Measurements from ENCODE around the gene PRTFDC1. TPM values are rescaled to one million over a fixed set of nuclear protein-coding genes. Genes with fewer than 3 reads are reported as not detected.

The PRTFDC1 gene
- total and polyA plus RNA-seq, 10 donors = 0.85 to 3.8 (median 2.6) TPM

DNA sequence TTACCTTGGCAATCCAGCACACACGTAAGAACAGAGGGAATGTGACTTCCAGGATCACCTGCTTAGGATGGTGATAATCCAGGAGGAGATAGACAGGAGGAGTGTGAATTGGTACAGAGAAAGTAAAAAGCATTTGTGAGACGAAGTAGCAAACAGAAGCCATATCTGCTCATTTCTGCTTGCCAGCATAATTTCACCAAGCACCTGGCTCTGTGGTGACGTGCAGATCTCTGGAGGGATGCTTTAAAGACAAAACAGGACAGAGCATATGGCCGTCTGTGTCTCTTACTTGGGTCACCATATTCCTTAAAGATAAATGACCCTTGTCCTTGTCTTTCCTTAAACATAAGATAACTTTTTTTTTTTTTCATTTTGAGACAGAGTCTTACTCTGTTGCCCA lies 138.6 kb downstream of the PRTFDC1 start:
- no peak overlapping the region for H3K4me3 ChIP-seq
- no peak for DNase-seq
- no peaks in the 10 kb centered on the region for H3K4me1 ChIP-seq
- no peaks in the 10 kb centered on the region for H3K36me3 ChIP-seq
- intact Hi-C loops (cut with DNase I; ENCODE audit: low total_unique reads) = no loop called here
- no peaks in the 10 kb centered on the region for H3K9me3 ChIP-seq
- TF ChIP-seq, protein P1, sequence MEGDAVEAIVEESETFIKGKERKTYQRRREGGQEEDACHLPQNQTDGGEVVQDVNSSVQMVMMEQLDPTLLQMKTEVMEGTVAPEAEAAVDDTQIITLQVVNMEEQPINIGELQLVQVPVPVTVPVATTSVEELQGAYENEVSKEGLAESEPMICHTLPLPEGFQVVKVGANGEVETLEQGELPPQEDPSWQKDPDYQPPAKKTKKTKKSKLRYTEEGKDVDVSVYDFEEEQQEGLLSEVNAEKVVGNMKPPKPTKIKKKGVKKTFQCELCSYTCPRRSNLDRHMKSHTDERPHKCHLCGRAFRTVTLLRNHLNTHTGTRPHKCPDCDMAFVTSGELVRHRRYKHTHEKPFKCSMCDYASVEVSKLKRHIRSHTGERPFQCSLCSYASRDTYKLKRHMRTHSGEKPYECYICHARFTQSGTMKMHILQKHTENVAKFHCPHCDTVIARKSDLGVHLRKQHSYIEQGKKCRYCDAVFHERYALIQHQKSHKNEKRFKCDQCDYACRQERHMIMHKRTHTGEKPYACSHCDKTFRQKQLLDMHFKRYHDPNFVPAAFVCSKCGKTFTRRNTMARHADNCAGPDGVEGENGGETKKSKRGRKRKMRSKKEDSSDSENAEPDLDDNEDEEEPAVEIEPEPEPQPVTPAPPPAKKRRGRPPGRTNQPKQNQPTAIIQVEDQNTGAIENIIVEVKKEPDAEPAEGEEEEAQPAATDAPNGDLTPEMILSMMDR (IDR thresholded peaks at IDR 0.05 in 8 of 11, conservative IDR thresholded peaks at IDR 0.05 in 3 of 11) = no peak
- no peak for TF ChIP-seq POLR2A (IDR thresholded peaks at IDR 0.05)
- no peak for TF ChIP-seq POLR2AphosphoS5 (IDR thresholded peaks at IDR 0.05)
- WGBS, 5 donors = 82 to 90% (median 87%) methylated on average over 4 of the region's 4 CpGs
- no peaks in the 10 kb centered on the region for H3K27me3 ChIP-seq (replicated peaks in 1 of 7)
- no peak overlapping the region for H3K27ac ChIP-seq

DNA sequence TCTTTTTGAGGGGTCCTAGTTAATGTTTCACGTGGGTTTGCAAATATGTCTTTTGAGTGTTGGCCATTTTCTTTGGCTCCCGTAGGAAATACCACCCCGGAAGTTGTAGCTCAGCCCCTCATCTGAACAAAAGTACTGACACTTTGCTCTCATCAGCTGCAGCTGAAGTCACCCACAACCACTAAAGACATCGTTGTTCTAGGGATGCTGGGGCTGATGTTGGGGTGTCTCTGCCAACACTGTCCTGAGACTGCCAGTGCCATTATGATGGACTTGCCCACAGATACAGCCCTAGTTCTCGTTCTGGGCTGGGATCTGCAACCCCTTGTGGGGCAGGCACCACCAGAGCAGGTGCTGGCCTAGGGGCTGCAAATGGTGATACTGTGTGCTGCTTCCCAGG lies 146.1 kb downstream of the PRTFDC1 start:
- no peak overlapping the region for H3K4me3 ChIP-seq
- no peaks in the 10 kb centered on the region for H3K4me1 ChIP-seq
- no peaks in the 10 kb centered on the region for H3K27me3 ChIP-seq (replicated peaks in 1 of 7)
- H3K36me3 ChIP-seq = no peaks in the 10 kb centered on the region
- intact Hi-C loops (cut with DNase I; ENCODE audit: low total_unique reads) = no loop called here
- no peaks in the 10 kb centered on the region for H3K9me3 ChIP-seq
- TF ChIP-seq, protein P1 (IDR thresholded peaks at IDR 0.05 in 8 of 11, conservative IDR thresholded peaks at IDR 0.05 in 3 of 11) = no peak
- TF ChIP-seq POLR2A (IDR thresholded peaks at IDR 0.05) = no peak
- TF ChIP-seq POLR2AphosphoS5 (IDR thresholded peaks at IDR 0.05) = no peak
- 86 to 92% (median 89%) methylated on average over 5 of the region's 5 CpGs for WGBS, 5 donors
- H3K27ac ChIP-seq = no peak overlapping the region
- DNase-seq = no peak

DNA sequence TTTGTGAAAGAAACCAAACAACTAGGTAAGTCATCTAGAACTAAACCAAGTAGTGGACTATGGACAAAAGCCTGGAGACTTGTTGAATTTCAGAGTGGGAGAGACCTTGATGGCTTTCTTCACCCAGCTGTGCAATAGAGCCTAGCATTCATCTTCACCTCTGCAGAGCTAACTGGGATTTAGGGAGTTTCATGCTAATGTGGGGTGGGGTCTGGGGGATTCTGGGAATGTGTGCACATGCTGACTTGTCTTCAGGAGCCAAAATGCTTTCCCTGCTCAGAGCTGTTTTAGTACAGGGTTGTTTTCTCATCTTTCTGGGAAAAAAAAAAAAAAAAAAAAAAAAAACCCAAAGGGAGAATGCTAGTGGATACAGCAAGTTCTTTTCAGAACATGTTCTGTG lies 147.4 kb downstream of the PRTFDC1 start:
- Histone ChIP-seq H3K27me3 (replicated peaks in 1 of 7) (no peaks in the 10 kb centered on the region), H3K36me3 (no peaks in the 10 kb centered on the region), H3K9me3 (no peaks in the 10 kb centered on the region), H3K27ac (no peak overlapping the region), H3K4me1 (no peaks in the 10 kb centered on the region), H3K4me3 (no peak overlapping the region)
- intact Hi-C loops (cut with DNase I; ENCODE audit: low total_unique reads) = no loop called here
- no peak for DNase-seq
- TF ChIP-seq, protein P1 (IDR thresholded peaks at IDR 0.05 in 8 of 11, conservative IDR thresholded peaks at IDR 0.05 in 3 of 11) = no peak
- TF ChIP-seq POLR2A (IDR thresholded peaks at IDR 0.05) = no peak
- no peak for TF ChIP-seq POLR2AphosphoS5 (IDR thresholded peaks at IDR 0.05)

DNA sequence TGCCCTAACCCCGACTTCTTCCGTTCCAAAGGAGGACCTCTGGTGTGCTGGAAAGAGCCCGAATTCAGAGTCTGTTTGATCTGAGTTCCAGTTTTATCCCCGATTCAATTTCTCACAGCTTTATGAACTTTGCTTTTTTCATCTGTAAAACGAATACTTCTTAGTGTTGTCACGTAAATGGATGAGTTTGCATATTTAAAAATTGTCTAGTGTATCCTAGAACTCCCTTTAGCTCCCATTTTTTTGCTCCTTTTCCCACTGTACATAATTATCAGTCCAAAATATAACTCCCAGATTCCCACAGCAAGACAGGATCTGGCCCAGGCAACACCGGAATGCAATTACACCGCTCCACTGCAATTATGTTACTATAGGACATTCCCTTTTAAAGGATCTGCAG lies 148.0 kb downstream of the PRTFDC1 start:
- WGBS, 5 donors = 86 to 93% (median 90%) methylated on average over 8 of the region's 8 CpGs
- Histone ChIP-seq H3K4me1 (no peaks in the 10 kb centered on the region), H3K9me3 (no peaks in the 10 kb centered on the region), H3K27ac (no peak overlapping the region), H3K27me3 (replicated peaks in 1 of 7) (no peaks in the 10 kb centered on the region), H3K36me3 (no peaks in the 10 kb centered on the region), H3K4me3 (no peak overlapping the region)
- no peak for DNase-seq
- TF ChIP-seq POLR2AphosphoS5 (IDR thresholded peaks at IDR 0.05) (no peak), POLR2A (IDR thresholded peaks at IDR 0.05) (no peak)
- TF ChIP-seq, protein P1 (IDR thresholded peaks at IDR 0.05 in 8 of 11, conservative IDR thresholded peaks at IDR 0.05 in 3 of 11) = no peak
- intact Hi-C loops (cut with DNase I; ENCODE audit: low total_unique reads) = no loop called here
